GM12878 (cell line): Measurements from ENCODE around the gene MMP13. TPM values are rescaled to one million over a fixed set of nuclear protein-coding genes. Genes with fewer than 3 reads are reported as not detected.

Experiments used
- FOXM1 ChIP-seq: IDR thresholded peaks from 2 replicates; pipeline ENCODE4 v1.6.1; 2012; ENCODE audit warnings: low read depth, mild to moderate bottlenecking, inconsistent platforms, low read length, moderate library complexity
- HDGF ChIP-seq: fragments of 450-650 bp; IDR thresholded peaks from 2 replicates; pipeline ENCODE4 v1.6.1; 2016; ENCODE audit warnings: antibody characterized with exemption
- polyA plus RNA-seq, 11 experiments: library from polyadenylated mRNA; depleted of rRNA in 4 of 11; unstranded in 6 of 11; stranded (reverse) in 5 of 11; fragments of >200 nt; fragmentation: Nextera tagmentation in 4 of 11; fragmentation: Illumina TruSeq in 1 of 11; extraction: Ambion mirVana in 4 of 11; extraction: Trizol in 1 of 11; gene quantifications; 1 replicate in 1 of 11; 2 replicates in 10 of 11; pipeline versions ENCODE4 v1.2.1 to v1.2.3, GENCODE V29; 2011 to 2016; ENCODE audit warnings: inconsistent platforms in 2 of 11, missing spikeins in 2 of 11, low read depth in 1 of 11
- small RNA-seq: library from RNA; depleted of rRNA; stranded (forward); fragments of <200 nt; gene quantifications from one replicate; pipeline ENCODE3, GENCODE V24; 2014
- total RNA-seq, 4 experiments: library from RNA; depleted of rRNA in 3 of 4; stranded (reverse); fragments of >200 nt in 3 of 4; fragmentation: Illumina TruSeq in 1 of 4; extraction: Trizol in 1 of 4; gene quantifications; 2 replicates each; pipeline versions ENCODE4 v1.2.1 to v1.2.3, GENCODE V29; 2013 to 2021
- TF ChIP-seq, protein P1 (sequence below): IDR thresholded peaks from 2 replicates; pipeline ENCODE4 v1.6.1; 2012; ENCODE audit warnings: low read length, inconsistent platforms

The MMP13 gene
- total and polyA plus RNA-seq, 10 of the 15 experiments (the other 5 are each of a cell fraction or from before 2014, with no cell fraction given) = 0.05 TPM; not detected in 9

DNA sequence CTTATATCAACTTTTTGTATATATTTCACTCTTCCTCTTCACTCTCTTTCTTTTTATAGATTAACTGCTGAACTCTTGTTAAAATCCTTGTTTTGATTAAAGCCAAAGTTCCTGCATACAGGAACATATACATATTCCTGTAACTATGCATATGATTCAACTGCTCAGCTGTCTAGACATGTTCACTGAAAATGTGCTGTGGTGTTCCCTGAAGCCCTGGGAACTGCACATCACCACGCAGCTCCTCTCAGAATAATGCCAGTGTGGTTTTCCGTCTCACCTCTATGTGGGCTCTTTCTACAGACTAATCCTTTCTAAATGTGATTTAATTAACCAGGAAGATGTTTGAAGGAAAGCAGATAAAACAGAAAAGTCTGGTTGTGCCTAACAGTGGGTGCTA is 55.2 kb downstream of the MMP13 start (continued):
- TF ChIP-seq, protein P1, sequence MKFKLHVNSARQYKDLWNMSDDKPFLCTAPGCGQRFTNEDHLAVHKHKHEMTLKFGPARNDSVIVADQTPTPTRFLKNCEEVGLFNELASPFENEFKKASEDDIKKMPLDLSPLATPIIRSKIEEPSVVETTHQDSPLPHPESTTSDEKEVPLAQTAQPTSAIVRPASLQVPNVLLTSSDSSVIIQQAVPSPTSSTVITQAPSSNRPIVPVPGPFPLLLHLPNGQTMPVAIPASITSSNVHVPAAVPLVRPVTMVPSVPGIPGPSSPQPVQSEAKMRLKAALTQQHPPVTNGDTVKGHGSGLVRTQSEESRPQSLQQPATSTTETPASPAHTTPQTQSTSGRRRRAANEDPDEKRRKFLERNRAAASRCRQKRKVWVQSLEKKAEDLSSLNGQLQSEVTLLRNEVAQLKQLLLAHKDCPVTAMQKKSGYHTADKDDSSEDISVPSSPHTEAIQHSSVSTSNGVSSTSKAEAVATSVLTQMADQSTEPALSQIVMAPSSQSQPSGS = no peak
- no peak for TF ChIP-seq FOXM1
- TF ChIP-seq HDGF = no peak

Small RNA genes lying within 50 kb of the gene (small RNA-seq; reads per million reads assigned to genes)
- gene RNU7-159P = not detected

Other genes with a start within 250 kb of the MMP13 start
Only the 7 nearest of the 8 such genes appear.
- gene MMP8, start 230.8 kb downstream of the MMP13 start, total RNA-seq (2014; rRNA removed) = not detected in 2 replicates
- not detected in 2 replicates for gene MMP8, start 230.8 kb downstream of the MMP13 start, total RNA-seq (2014; rRNA removed; fragmentation: Illumina TruSeq; extraction: Trizol)
- gene MMP8, start 230.8 kb downstream of the MMP13 start, total RNA-seq (2021) = not detected in 2 replicates
- 0.01 TPM in 1 of 2 replicates, not detected in the other for gene MMP8, start 230.8 kb downstream of the MMP13 start, polyA plus RNA-seq (2011; rRNA removed)
- gene MMP8, start 230.8 kb downstream of the MMP13 start, polyA plus RNA-seq (2014; fragmentation: Illumina TruSeq; extraction: Trizol) = not detected in 2 replicates
- not detected for gene MMP8, start 230.8 kb downstream of the MMP13 start, polyA plus RNA-seq (2014; fragmentation: Nextera tagmentation; extraction: Ambion mirVana)
- not detected in 2 replicates for gene MMP8, start 230.8 kb downstream of the MMP13 start, polyA plus RNA-seq (2014; rRNA removed)
- gene MMP8, start 230.8 kb downstream of the MMP13 start, polyA plus RNA-seq (2016; fragmentation: Nextera tagmentation; extraction: Ambion mirVana) = not detected
- gene MMP10, start 175.1 kb downstream of the MMP13 start, total RNA-seq (2014; rRNA removed) = not detected in 2 replicates
- gene MMP10, start 175.1 kb downstream of the MMP13 start, total RNA-seq (2014; rRNA removed; fragmentation: Illumina TruSeq; extraction: Trizol) = not detected in 2 replicates
- gene MMP10, start 175.1 kb downstream of the MMP13 start, total RNA-seq (2021) = not detected in 2 replicates
- gene MMP10, start 175.1 kb downstream of the MMP13 start, polyA plus RNA-seq (2011; rRNA removed) = not detected in 2 replicates
- not detected in 2 replicates for gene MMP10, start 175.1 kb downstream of the MMP13 start, polyA plus RNA-seq (2014; fragmentation: Illumina TruSeq; extraction: Trizol)
- gene MMP10, start 175.1 kb downstream of the MMP13 start, polyA plus RNA-seq (2014; fragmentation: Nextera tagmentation; extraction: Ambion mirVana) = not detected
- not detected in 2 replicates for gene MMP10, start 175.1 kb downstream of the MMP13 start, polyA plus RNA-seq (2014; rRNA removed)
- gene MMP10, start 175.1 kb downstream of the MMP13 start, polyA plus RNA-seq (2016; fragmentation: Nextera tagmentation; extraction: Ambion mirVana) = not detected
- gene MMP1, start 157.6 kb downstream of the MMP13 start, total RNA-seq (2014; rRNA removed) = not detected in 2 replicates
- gene MMP1, start 157.6 kb downstream of the MMP13 start, total RNA-seq (2014; rRNA removed; fragmentation: Illumina TruSeq; extraction: Trizol) = not detected in 2 replicates
- gene MMP1, start 157.6 kb downstream of the MMP13 start, total RNA-seq (2021) = not detected in 2 replicates
- not detected in 2 replicates for gene MMP1, start 157.6 kb downstream of the MMP13 start, polyA plus RNA-seq (2011; rRNA removed)
- not detected in 2 replicates for gene MMP1, start 157.6 kb downstream of the MMP13 start, polyA plus RNA-seq (2014; fragmentation: Illumina TruSeq; extraction: Trizol)
- not detected for gene MMP1, start 157.6 kb downstream of the MMP13 start, polyA plus RNA-seq (2014; fragmentation: Nextera tagmentation; extraction: Ambion mirVana)
- gene MMP1, start 157.6 kb downstream of the MMP13 start, polyA plus RNA-seq (2014; rRNA removed) = not detected in 2 replicates
- not detected for gene MMP1, start 157.6 kb downstream of the MMP13 start, polyA plus RNA-seq (2016; fragmentation: Nextera tagmentation; extraction: Ambion mirVana)
- not detected in 2 replicates for gene MMP3, start 112.1 kb downstream of the MMP13 start, total RNA-seq (2014; rRNA removed)
- not detected in 2 replicates for gene MMP3, start 112.1 kb downstream of the MMP13 start, total RNA-seq (2014; rRNA removed; fragmentation: Illumina TruSeq; extraction: Trizol)
- gene MMP3, start 112.1 kb downstream of the MMP13 start, total RNA-seq (2021) = not detected in 2 replicates
- gene MMP3, start 112.1 kb downstream of the MMP13 start, polyA plus RNA-seq (2011; rRNA removed) = 1.2 and 2.3 TPM in 2 replicates
- gene MMP3, start 112.1 kb downstream of the MMP13 start, polyA plus RNA-seq (2014; fragmentation: Illumina TruSeq; extraction: Trizol) = not detected in 2 replicates
- gene MMP3, start 112.1 kb downstream of the MMP13 start, polyA plus RNA-seq (2014; fragmentation: Nextera tagmentation; extraction: Ambion mirVana) = under 1 TPM in 1 of 2 experiments, not detected in 1; 0.02 TPM
- not detected in 2 replicates for gene MMP3, start 112.1 kb downstream of the MMP13 start, polyA plus RNA-seq (2014; rRNA removed)
- gene MMP3, start 112.1 kb downstream of the MMP13 start, polyA plus RNA-seq (2016; fragmentation: Nextera tagmentation; extraction: Ambion mirVana) = not detected
- gene MMP12, start 80.8 kb downstream of the MMP13 start, total RNA-seq (2014; rRNA removed) = not detected in 2 replicates
- gene MMP12, start 80.8 kb downstream of the MMP13 start, total RNA-seq (2014; rRNA removed; fragmentation: Illumina TruSeq; extraction: Trizol) = not detected in 2 replicates
- gene MMP12, start 80.8 kb downstream of the MMP13 start, total RNA-seq (2021) = not detected in 2 replicates
- 0.06 and 0.14 TPM in 2 replicates for gene MMP12, start 80.8 kb downstream of the MMP13 start, polyA plus RNA-seq (2011; rRNA removed)
- gene MMP12, start 80.8 kb downstream of the MMP13 start, polyA plus RNA-seq (2014; fragmentation: Illumina TruSeq; extraction: Trizol) = not detected in 2 replicates
- gene MMP12, start 80.8 kb downstream of the MMP13 start, polyA plus RNA-seq (2014; fragmentation: Nextera tagmentation; extraction: Ambion mirVana) = not detected
- not detected in 2 replicates for gene MMP12, start 80.8 kb downstream of the MMP13 start, polyA plus RNA-seq (2014; rRNA removed)
- not detected for gene MMP12, start 80.8 kb downstream of the MMP13 start, polyA plus RNA-seq (2016; fragmentation: Nextera tagmentation; extraction: Ambion mirVana)
- 70.0 and 76.2 TPM in 2 replicates for gene DCUN1D5, start 136.4 kb upstream of the MMP13 start, total RNA-seq (2014; rRNA removed)
- gene DCUN1D5, start 136.4 kb upstream of the MMP13 start, total RNA-seq (2014; rRNA removed; fragmentation: Illumina TruSeq; extraction: Trizol) = 55.2 and 55.3 TPM in 2 replicates
- gene DCUN1D5, start 136.4 kb upstream of the MMP13 start, total RNA-seq (2021) = 43.4 and 47.5 TPM in 2 replicates
- gene DCUN1D5, start 136.4 kb upstream of the MMP13 start, polyA plus RNA-seq (2011; rRNA removed) = 65.9 and 106 TPM in 2 replicates
- 37.5 and 42.0 TPM in 2 replicates for gene DCUN1D5, start 136.4 kb upstream of the MMP13 start, polyA plus RNA-seq (2014; fragmentation: Illumina TruSeq; extraction: Trizol)
- 10 to 100 TPM; 20.4 to 42.8 TPM for gene DCUN1D5, start 136.4 kb upstream of the MMP13 start, polyA plus RNA-seq (2014; fragmentation: Nextera tagmentation; extraction: Ambion mirVana)
- gene DCUN1D5, start 136.4 kb upstream of the MMP13 start, polyA plus RNA-seq (2014; rRNA removed) = 70.5 and 74.6 TPM in 2 replicates
- 10 to 100 TPM; 82.3 to 87.0 TPM for gene DCUN1D5, start 136.4 kb upstream of the MMP13 start, polyA plus RNA-seq (2016; fragmentation: Nextera tagmentation; extraction: Ambion mirVana)
- 0.11 and 0.17 TPM in 2 replicates for gene DYNC2H1, start 153.7 kb upstream of the MMP13 start, total RNA-seq (2014; rRNA removed)
- gene DYNC2H1, start 153.7 kb upstream of the MMP13 start, total RNA-seq (2014; rRNA removed; fragmentation: Illumina TruSeq; extraction: Trizol) = 0.22 and 0.23 TPM in 2 replicates
- gene DYNC2H1, start 153.7 kb upstream of the MMP13 start, total RNA-seq (2021) = 0.23 and 0.29 TPM in 2 replicates
- 3.9 and 6.5 TPM in 2 replicates for gene DYNC2H1, start 153.7 kb upstream of the MMP13 start, polyA plus RNA-seq (2011; rRNA removed)
- gene DYNC2H1, start 153.7 kb upstream of the MMP13 start, polyA plus RNA-seq (2014; fragmentation: Illumina TruSeq; extraction: Trizol) = 0.10 and 0.12 TPM in 2 replicates
- not detected for gene DYNC2H1, start 153.7 kb upstream of the MMP13 start, polyA plus RNA-seq (2014; fragmentation: Nextera tagmentation; extraction: Ambion mirVana)
- 0.45 TPM in 1 of 2 replicates, not detected in the other for gene DYNC2H1, start 153.7 kb upstream of the MMP13 start, polyA plus RNA-seq (2014; rRNA removed)
- gene DYNC2H1, start 153.7 kb upstream of the MMP13 start, polyA plus RNA-seq (2016; fragmentation: Nextera tagmentation; extraction: Ambion mirVana) = under 1 TPM; 0.16 to 0.25 TPM